PC-9 (cell line): ENCODE results near the gene C22orf39. TPM values are rescaled to one million over a fixed set of nuclear protein-coding genes. Genes with fewer than 3 reads are reported as not detected.

ENCODE experiments used
- BruUV-seq: library from RNA; stranded (reverse); fragments of 400-500 nt; replicated peaks from 2 replicates; lab custom pipeline; 2021; lab: Mats Ljungman, UMichigan
- CTCF ChIA-PET: fragments of 300-600 bp; sonication (Branson Sonifier 250); formaldehyde crosslinking; loops from one replicate; lab custom pipeline; 2022; ENCODE audit warnings: antibody characterized with exemption; lab: Charles Lee
- POLR2A ChIA-PET: fragments of 300-600 bp; sonication (Branson Sonifier 250); formaldehyde crosslinking; loops from one replicate; lab custom pipeline; 2022; ENCODE audit warnings: antibody characterized with exemption; ENCODE audit not compliant: unreplicated experiment; lab: Charles Lee
- DNase-seq, 2 experiments: peaks; one replicate each; pipeline versions ENCODE4 v3.0.0 to v3.0.0-alpha.2; 2015 to 2022; ENCODE audit warnings: mixed read lengths in 1 of 2
- H2AFZ ChIP-seq: fragments of 200-600 bp; sonication (generic); 2 replicates; pipeline ENCODE4 v1.8.1; 2017; ENCODE audit warnings: antibody characterized with exemption
- H3F3A ChIP-seq: fragments of 200-600 bp; sonication (generic); 2 replicates; pipeline ENCODE4 v1.8.1; 2017; ENCODE audit warnings: antibody characterized with exemption, mild to moderate bottlenecking, low read depth; ENCODE audit not compliant: insufficient read depth
- H3K27ac ChIP-seq: fragments of 200-600 bp; sonication (generic); 2 replicates; pipeline ENCODE4 v1.6.1; 2016; ENCODE audit warnings: mixed run types
- H3K27me3 ChIP-seq: fragments of 200-600 bp; sonication (generic); 2 replicates; pipeline ENCODE4 v1.6.1; 2016; ENCODE audit warnings: low read depth, mixed run types; ENCODE audit not compliant: insufficient read depth
- H3K36me3 ChIP-seq: fragments of 200-600 bp; sonication (generic); 2 replicates; pipeline ENCODE4 v1.6.1; 2016; ENCODE audit warnings: low read depth, mixed run types
- H3K4me1 ChIP-seq: fragments of 200-600 bp; sonication (generic); replicated peaks from 2 replicates; pipeline ENCODE4 v1.6.1; 2016; ENCODE audit warnings: mixed run types; ENCODE audit not compliant: insufficient read depth
- H3K4me2 ChIP-seq: fragments of 200-600 bp; sonication (generic); 2 replicates; pipeline ENCODE4 v1.6.1; 2017; ENCODE audit warnings: mixed run types
- H3K4me3 ChIP-seq: fragments of 200-600 bp; sonication (generic); 2 replicates; pipeline ENCODE4 v1.6.1; 2016; ENCODE audit warnings: mixed run types
- H3K79me2 ChIP-seq: fragments of 200-600 bp; sonication (generic); 2 replicates; pipeline ENCODE4 v1.6.1; 2017; ENCODE audit warnings: low read depth, mixed run types
- H3K9me2 ChIP-seq: fragments of 200-600 bp; sonication (generic); 2 replicates; pipeline ENCODE4 v1.8.1; 2017; ENCODE audit warnings: mild to moderate bottlenecking; ENCODE audit not compliant: insufficient read depth
- H3K9me3 ChIP-seq: fragments of 200-600 bp; sonication (generic); 2 replicates; pipeline ENCODE4 v1.8.1; 2016; ENCODE audit warnings: low read depth; ENCODE audit not compliant: insufficient read depth
- H4K20me1 ChIP-seq: fragments of 200-600 bp; sonication (generic); 2 replicates; pipeline ENCODE4 v1.8.1; 2017; ENCODE audit not compliant: insufficient read depth
- EZH2 ChIP-seq: fragments of 200-600 bp; sonication (generic); IDR thresholded peaks from 2 replicates; pipeline ENCODE4 v1.8.0; 2017; ENCODE audit warnings: antibody characterized with exemption, low read depth
- intact Hi-C: fragments of 100-400 bp; cut with micrococcal nuclease; formaldehyde crosslinking; loops from one replicate; pipeline ENCODE4 v1.10.0; 2022; ENCODE audit not compliant: unreplicated experiment
- total RNA-seq: library from RNA; stranded (reverse); gene quantifications from 2 replicates; pipeline ENCODE4 v1.2.3, GENCODE V29; 2021
- TF ChIP-seq, protein P1 (sequence below): fragments of 200-600 bp; sonication (generic); conservative IDR thresholded peaks from 2 replicates; pipeline ENCODE4 v1.6.1; 2017; ENCODE audit warnings: mixed run types, antibody characterized with exemption, mild to moderate bottlenecking, moderate library complexity

Gene C22orf39
- total RNA-seq, 1 experiment from 2014 or later = 12.3 TPM

DNA sequence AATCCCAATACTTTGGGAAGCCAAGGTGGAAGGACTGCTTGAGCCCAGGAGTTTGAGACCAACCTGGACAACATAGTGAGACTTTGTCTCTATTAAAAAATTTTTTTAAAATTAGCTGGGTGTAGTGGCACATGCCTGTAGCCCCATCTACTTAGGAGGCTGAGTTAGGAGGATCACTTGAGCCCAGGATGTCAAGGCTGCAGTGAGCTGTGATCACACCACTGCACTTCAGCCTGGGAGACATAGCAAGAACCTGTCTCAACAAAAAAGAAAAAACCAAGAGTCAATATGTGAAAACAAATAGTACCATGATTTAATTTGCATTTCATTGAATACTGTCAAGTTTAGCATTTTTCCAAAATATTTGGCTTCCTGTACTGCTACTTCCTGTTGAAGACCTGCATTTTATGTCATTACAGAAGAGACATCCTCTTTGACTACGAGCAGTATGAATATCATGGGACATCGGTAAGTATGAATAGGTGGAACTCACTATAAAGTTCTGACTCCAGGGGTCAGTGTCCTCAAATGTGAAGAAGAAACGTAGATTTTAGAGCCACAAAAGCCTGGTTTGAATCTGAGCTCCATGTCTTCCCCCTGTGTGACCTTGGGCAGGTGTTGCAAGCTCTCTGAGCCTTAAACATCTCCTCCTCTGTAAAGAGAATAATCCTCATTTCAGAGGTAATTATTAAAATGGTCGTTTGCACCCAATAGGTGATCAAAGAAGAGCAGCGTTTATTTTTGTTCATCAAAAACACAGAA is 48.2 kb upstream of the C22orf39 start:
- DNase-seq = no peak
- Histone ChIP-seq H3K36me3 (no peaks in the 10 kb centered on the region), H3K4me2 (no peak overlapping the region), H3K9me3 (no peaks in the 10 kb centered on the region), H2AFZ (no peak overlapping the region), H3K4me3 (no peak overlapping the region), H3K4me1 (no peaks in the 10 kb centered on the region), H3K9me2 (no peaks in the 10 kb centered on the region), H3K79me2 (no peaks in the 10 kb centered on the region), H3F3A (no peaks in the 10 kb centered on the region), H3K27me3 (no peaks in the 10 kb centered on the region), H4K20me1 (no peaks in the 10 kb centered on the region), H3K27ac (no peak overlapping the region)
- intact Hi-C loops = loop anchor here (5.0 kb wide), 1 partner anchor 132 kb away; no protein-coding TSS in a partner anchor
- POLR2A ChIA-PET = no interaction called here
- TF ChIP-seq, protein P1, sequence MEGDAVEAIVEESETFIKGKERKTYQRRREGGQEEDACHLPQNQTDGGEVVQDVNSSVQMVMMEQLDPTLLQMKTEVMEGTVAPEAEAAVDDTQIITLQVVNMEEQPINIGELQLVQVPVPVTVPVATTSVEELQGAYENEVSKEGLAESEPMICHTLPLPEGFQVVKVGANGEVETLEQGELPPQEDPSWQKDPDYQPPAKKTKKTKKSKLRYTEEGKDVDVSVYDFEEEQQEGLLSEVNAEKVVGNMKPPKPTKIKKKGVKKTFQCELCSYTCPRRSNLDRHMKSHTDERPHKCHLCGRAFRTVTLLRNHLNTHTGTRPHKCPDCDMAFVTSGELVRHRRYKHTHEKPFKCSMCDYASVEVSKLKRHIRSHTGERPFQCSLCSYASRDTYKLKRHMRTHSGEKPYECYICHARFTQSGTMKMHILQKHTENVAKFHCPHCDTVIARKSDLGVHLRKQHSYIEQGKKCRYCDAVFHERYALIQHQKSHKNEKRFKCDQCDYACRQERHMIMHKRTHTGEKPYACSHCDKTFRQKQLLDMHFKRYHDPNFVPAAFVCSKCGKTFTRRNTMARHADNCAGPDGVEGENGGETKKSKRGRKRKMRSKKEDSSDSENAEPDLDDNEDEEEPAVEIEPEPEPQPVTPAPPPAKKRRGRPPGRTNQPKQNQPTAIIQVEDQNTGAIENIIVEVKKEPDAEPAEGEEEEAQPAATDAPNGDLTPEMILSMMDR = peak; percentile 21; the same call in 1 of the 2 replicates
- TF ChIP-seq EZH2 = no peak
- CTCF ChIA-PET = no interaction called here
- no TSS peak for BruUV-seq

DNA sequence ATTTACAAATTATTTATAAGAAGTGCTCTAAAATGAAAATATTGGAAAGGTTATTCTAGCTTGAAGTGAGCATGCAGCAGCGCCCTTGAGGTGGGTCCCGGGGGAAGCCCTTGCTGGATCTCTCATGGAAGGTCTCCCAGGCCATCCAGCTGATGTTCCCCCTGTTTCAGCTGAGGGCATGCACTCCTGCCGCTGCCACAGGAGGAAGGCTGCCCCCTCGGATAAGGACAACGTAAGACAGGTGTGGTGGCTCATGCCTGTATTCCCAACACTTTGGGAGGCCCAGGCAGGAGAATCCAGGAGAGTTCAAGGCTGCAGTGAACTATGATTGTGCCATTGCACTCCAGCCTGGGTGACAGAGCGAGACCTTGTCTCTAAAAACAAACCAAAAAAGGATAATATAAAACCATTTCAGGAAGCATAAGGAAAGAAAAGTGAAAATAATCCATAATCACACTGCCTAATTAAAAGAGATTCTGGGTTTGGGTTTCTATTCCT is 47.2 kb upstream of the C22orf39 start:
- ChIA-PET POLR2A (no interaction called here), CTCF (no interaction called here)
- BruUV-seq = no TSS peak
- Histone ChIP-seq H2AFZ (no peak overlapping the region), H3K27ac (no peak overlapping the region), H3K79me2 (no peaks in the 10 kb centered on the region), H3K9me2 (no peaks in the 10 kb centered on the region), H3K27me3 (no peaks in the 10 kb centered on the region), H3K9me3 (no peaks in the 10 kb centered on the region), H3K4me1 (no peaks in the 10 kb centered on the region), H4K20me1 (no peaks in the 10 kb centered on the region), H3K4me3 (no peak overlapping the region), H3F3A (no peaks in the 10 kb centered on the region), H3K36me3 (no peaks in the 10 kb centered on the region), H3K4me2 (no peak overlapping the region)
- intact Hi-C loops = loop anchor here (5.0 kb wide), 1 partner anchor 133 kb away; no protein-coding TSS in a partner anchor
- TF ChIP-seq EZH2 = no peak
- TF ChIP-seq, protein P1 = no peak
- no peak for DNase-seq

DNA sequence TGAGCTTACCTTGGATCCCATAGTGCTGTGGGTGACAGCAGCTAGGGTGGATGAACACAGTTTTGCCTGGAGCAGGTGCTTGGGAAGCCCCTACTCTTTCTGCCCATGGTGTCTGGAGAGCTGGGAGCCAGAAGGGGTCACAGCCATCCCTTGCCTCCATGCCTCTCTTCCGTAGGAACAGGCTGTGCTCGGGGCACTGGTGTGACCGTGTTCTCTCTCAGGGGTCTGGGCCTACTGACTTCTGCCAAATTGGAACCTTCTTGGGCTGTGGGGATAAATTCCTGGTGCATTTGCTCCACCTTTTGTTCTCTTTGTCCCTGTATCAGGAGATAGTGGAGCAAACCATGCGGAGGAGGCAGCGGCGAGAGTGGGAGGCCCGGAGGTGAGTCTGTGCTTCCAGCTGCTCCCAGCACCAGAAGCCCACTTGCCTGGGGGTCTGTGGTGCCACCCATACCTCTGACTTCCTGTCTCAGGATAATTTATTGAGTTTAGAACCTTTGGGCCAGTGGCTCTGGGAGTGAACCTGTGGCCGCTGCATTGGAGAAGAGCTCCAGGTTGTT is 46.6 kb upstream of the C22orf39 start:
- CTCF ChIA-PET = no interaction called here
- no peak overlapping the region for H3K4me2 ChIP-seq
- H3K27ac ChIP-seq = no peak overlapping the region
- no peaks in the 10 kb centered on the region for H3K4me1 ChIP-seq
- TF ChIP-seq, protein P1 = no peak
- TF ChIP-seq EZH2 = no peak
- H2AFZ ChIP-seq = no peak overlapping the region
- H4K20me1 ChIP-seq = no peaks in the 10 kb centered on the region
- H3K79me2 ChIP-seq = no peaks in the 10 kb centered on the region
- intact Hi-C loops = no loop called here
- no peak for DNase-seq
- no TSS peak for BruUV-seq
- POLR2A ChIA-PET = no interaction called here
- H3K36me3 ChIP-seq = no peaks in the 10 kb centered on the region
- no peaks in the 10 kb centered on the region for H3K27me3 ChIP-seq
- no peaks in the 10 kb centered on the region for H3K9me3 ChIP-seq
- H3K4me3 ChIP-seq = no peak overlapping the region
- no peaks in the 10 kb centered on the region for H3F3A ChIP-seq
- H3K9me2 ChIP-seq = no peaks in the 10 kb centered on the region
